Breast epithelium (tissue), 3 donors: ENCODE results near the gene CD302.

Experiments used
- CTCF ChIP-seq, 3 donors: fragments of 450-650 bp; IDR thresholded peaks; one replicate each; pipeline ENCODE4 v1.5.1; 2016 to 2017; ENCODE audit warnings: antibody characterized with exemption in 3 of 3, mild to moderate bottlenecking in 3 of 3, moderate library complexity in 3 of 3
- POLR2A ChIP-seq: fragments of 450-650 bp; IDR thresholded peaks from one replicate; pipeline ENCODE4 v1.6.1; 2016; ENCODE audit warnings: antibody characterized with exemption, mild to moderate bottlenecking, moderate library complexity
- POLR2AphosphoS5 ChIP-seq, 3 donors: sonication (generic); formaldehyde crosslinking; IDR thresholded peaks; one replicate each; pipeline ENCODE4 v1.6.1; 2017; ENCODE audit warnings: antibody characterized with exemption in 3 of 3

- TF ChIP-seq CTCF (IDR thresholded peaks at IDR 0.05) (no peak), POLR2A (no peak), POLR2AphosphoS5 (IDR thresholded peaks at IDR 0.05) (no peak)
These were observed 69.4 kb downstream of the CD302 start for GRCh38 chr2:159728629-159729028.
